NCI-H460 (cell line): ENCODE measurements around the gene ANGPT4. TPM values are rescaled to one million over a fixed set of nuclear protein-coding genes. Genes with fewer than 3 reads are reported as not detected.

Source experiments
- DNase-seq: peaks from one replicate; pipeline ENCODE4 v3.0.0-alpha.2; 2016; ENCODE audit warnings: low read depth; ENCODE audit errors: extremely low read depth
- polyA plus RNA-seq: library from polyadenylated mRNA; depleted of rRNA; stranded (reverse); fragments of >200 nt; gene quantifications from 2 replicates; pipeline ENCODE4 v1.2.3, GENCODE V29; 2014; cell fraction: nucleus; rRNA removed
- total RNA-seq: library from RNA; depleted of rRNA; stranded (reverse); fragments of >200 nt; shearing (Covaris generic); gene quantifications from 2 replicates; pipeline ENCODE4 v1.2.3, GENCODE V29; 2014; rRNA removed

The ANGPT4 gene
- total RNA-seq: not detected in 2 replicates
- not detected in 2 replicates for polyA plus RNA-seq

- DNase-seq: no peak
Measured at GRCh38 chr20:916125-916799, at the start of gene ANGPT4. TSS of gene ANGPT4 (minus strand) at chr20:916334. CDS start at chr20:916214, 120 bp downstream.

- no peak for DNase-seq
Measured at GRCh38 chr20:963795-964194, 47.7 kb upstream of the ANGPT4 start.

- DNase-seq: no peak
Measured at GRCh38 chr20:962683-963082, 46.5 kb upstream of the ANGPT4 start.

- DNase-seq: no peak
Measured at GRCh38 chr20:962223-962622, 46.1 kb upstream of the ANGPT4 start.

- no peak for DNase-seq
Measured at GRCh38 chr20:961768-962167, 45.6 kb upstream of the ANGPT4 start.

- no peak for DNase-seq
Measured at GRCh38 chr20:959996-960615, 44.0 kb upstream of the ANGPT4 start.

GRCh38 chr20:958936-959815 lies 43.0 kb upstream of the ANGPT4 start:
- no peak for DNase-seq

GRCh38 chr20:957544-957943 lies 41.4 kb upstream of the ANGPT4 start:
- no peak for DNase-seq

- DNase-seq: peak; percentile 65
Measured at GRCh38 chr20:956330-956951, 40.3 kb upstream of the ANGPT4 start.

- no peak for DNase-seq
Measured at GRCh38 chr20:955656-956055, 39.5 kb upstream of the ANGPT4 start.

- no peak for DNase-seq
Measured at GRCh38 chr20:955111-955510, 39.0 kb upstream of the ANGPT4 start.

GRCh38 chr20:953742-954141 lies 37.6 kb upstream of the ANGPT4 start:
- no peak for DNase-seq

- DNase-seq: no peak
Measured at GRCh38 chr20:952196-952795, 36.2 kb upstream of the ANGPT4 start.

- DNase-seq: no peak
Measured at GRCh38 chr20:951384-952169, 35.4 kb upstream of the ANGPT4 start.

- DNase-seq: no peak
Measured at GRCh38 chr20:949717-950116, 33.6 kb upstream of the ANGPT4 start.

- DNase-seq: no peak
Measured at GRCh38 chr20:946826-947225, 30.7 kb upstream of the ANGPT4 start.

GRCh38 chr20:945841-946240 lies 29.7 kb upstream of the ANGPT4 start:
- DNase-seq: no peak

GRCh38 chr20:944774-945410 lies 28.8 kb upstream of the ANGPT4 start:
- no peak for DNase-seq

- no peak for DNase-seq
Measured at GRCh38 chr20:944148-944547, 28.0 kb upstream of the ANGPT4 start.
